Measurements from ENCODE around the gene NTNG2.

The NTNG2 gene

GRCh38 chr9:132161743-132162184, at the start of gene NTNG2:
TSS of gene NTNG2 (plus strand) at chr9:132162058. CDS start at chr9:132166832, 4,774 bp downstream.
- no peak for TF ChIP-seq CTCF (IDR thresholded peaks at IDR 0.05; ENCODE audit: low read depth, low read length)
- DNase-seq (ENCODE audit: low read depth in 2 of 2) = no peak
- H3K4me3 ChIP-seq (replicated peaks in 1 of 2; ENCODE audit: low read depth in 2 of 2, low read length in 2 of 2) = peak within 1 kb of the TSS; percentile 58 to 59

- DNase-seq (ENCODE audit: low read depth in 2 of 2) = peak; percentile 56 to 69
- H3K4me3 ChIP-seq (replicated peaks in 1 of 2; ENCODE audit: low read depth in 2 of 2, low read length in 2 of 2) = no peak overlapping the region
- no peak for TF ChIP-seq CTCF (IDR thresholded peaks at IDR 0.05; ENCODE audit: low read depth, low read length)
Observed at GRCh38 chr9:132114102-132114707, 47.7 kb upstream of the NTNG2 start.

GRCh38 chr9:132116583-132116982, 45.3 kb upstream of the NTNG2 start:
- no peak overlapping the region for H3K4me3 ChIP-seq (replicated peaks in 1 of 2; ENCODE audit: low read depth in 2 of 2, low read length in 2 of 2)
- DNase-seq (ENCODE audit: low read depth in 2 of 2) = no peak
- no peak for TF ChIP-seq CTCF (IDR thresholded peaks at IDR 0.05; ENCODE audit: low read depth, low read length)

- no peak for DNase-seq (ENCODE audit: low read depth in 2 of 2)
- H3K4me3 ChIP-seq (replicated peaks in 1 of 2; ENCODE audit: low read depth in 2 of 2, low read length in 2 of 2) = no peak overlapping the region
- no peak for TF ChIP-seq CTCF (IDR thresholded peaks at IDR 0.05; ENCODE audit: low read depth, low read length)
Observed at GRCh38 chr9:132117694-132118093, 44.2 kb upstream of the NTNG2 start.

GRCh38 chr9:132121021-132121420, 40.8 kb upstream of the NTNG2 start:
- no peak for DNase-seq (ENCODE audit: low read depth in 2 of 2)
- H3K4me3 ChIP-seq (replicated peaks in 1 of 2; ENCODE audit: low read depth in 2 of 2, low read length in 2 of 2) = no peak overlapping the region

GRCh38 chr9:132124800-132125199, 37.1 kb upstream of the NTNG2 start:
- no peak for DNase-seq (ENCODE audit: low read depth in 2 of 2)
- H3K4me3 ChIP-seq (replicated peaks in 1 of 2; ENCODE audit: low read depth in 2 of 2, low read length in 2 of 2) = no peak overlapping the region
- no peak for TF ChIP-seq CTCF (IDR thresholded peaks at IDR 0.05; ENCODE audit: low read depth, low read length)

More at GRCh38 chr9:132121021-132121420, 40.8 kb upstream of the NTNG2 start:
- TF ChIP-seq CTCF (IDR thresholded peaks at IDR 0.05; ENCODE audit: low read depth, low read length) = no peak

GRCh38 chr9:132125361-132125760, 36.5 kb upstream of the NTNG2 start:
- TF ChIP-seq CTCF (IDR thresholded peaks at IDR 0.05; ENCODE audit: low read depth, low read length) = no peak
- DNase-seq (ENCODE audit: low read depth in 2 of 2) = no peak

More at GRCh38 chr9:132125361-132125760, 36.5 kb upstream of the NTNG2 start:
- H3K4me3 ChIP-seq (replicated peaks in 1 of 2; ENCODE audit: low read depth in 2 of 2, low read length in 2 of 2) = no peak overlapping the region

Measured in cardiac fibroblast (primary cell).